Neuron (in vitro differentiated cells): ENCODE measurements around the gene PITPNM3.
"Not testable (repeated sequence)": the region's sequence is repeated elsewhere in the genome, so short reads cannot be mapped to it uniquely, and the experiment has no call there.

Experiments
- H2AFZ ChIP-seq: one replicate; pipeline ENCODE4 v1.6.1; 2013; ENCODE audit warnings: low read depth, mild to moderate bottlenecking, inconsistent platforms, low read length, moderate library complexity
- H3K27me3 ChIP-seq: one replicate; pipeline ENCODE4 v1.6.1; 2013; ENCODE audit warnings: low read length; ENCODE audit not compliant: insufficient read depth
- H3K36me3 ChIP-seq: one replicate; pipeline ENCODE4 v1.6.1; 2013; ENCODE audit warnings: low read length; ENCODE audit not compliant: insufficient read depth
- H3K4me1 ChIP-seq: one replicate; pipeline ENCODE4 v1.6.1; 2013; ENCODE audit warnings: low read length; ENCODE audit not compliant: insufficient read depth
- H3K4me3 ChIP-seq: 2 replicates; pipeline ENCODE4 v1.5.1; 2013; ENCODE audit warnings: mild to moderate bottlenecking, low read length, moderate library complexity
- H3K9me3 ChIP-seq: one replicate; pipeline ENCODE4 v1.6.1; 2013; ENCODE audit warnings: low read length

PITPNM3 gene

GRCh38 chr17:6588165-6588564, 31.8 kb upstream of the PITPNM3 start:
- Histone ChIP-seq H3K36me3 (peaks cover 95% of the 10 kb centered on the region), H2AFZ (no peak overlapping the region), H3K4me3 (no peak overlapping the region), H3K9me3 (peaks cover 27% of the 10 kb centered on the region), H3K4me1 (no peaks in the 10 kb centered on the region), H3K27me3 (no peaks in the 10 kb centered on the region)

GRCh38 chr17:6587310-6587709, 31.0 kb upstream of the PITPNM3 start:
- Histone ChIP-seq H2AFZ (no peak overlapping the region), H3K4me3 (no peak overlapping the region), H3K4me1 (no peaks in the 10 kb centered on the region), H3K9me3 (peaks cover 34% of the 10 kb centered on the region), H3K36me3 (peaks cover 96% of the 10 kb centered on the region), H3K27me3 (no peaks in the 10 kb centered on the region)

- Histone ChIP-seq H3K36me3 (peaks cover 92% of the 10 kb centered on the region), H2AFZ (no peak overlapping the region), H3K4me1 (no peaks in the 10 kb centered on the region), H3K27me3 (no peaks in the 10 kb centered on the region), H3K9me3 (peaks cover 40% of the 10 kb centered on the region), H3K4me3 (no peak overlapping the region)
These were observed 27.1 kb upstream of the PITPNM3 start for GRCh38 chr17:6583411-6583810.

- H3K4me1 ChIP-seq: peaks cover 2% of the 10 kb centered on the region
- H3K4me3 ChIP-seq: no peak overlapping the region
- peaks cover 32% of the 10 kb centered on the region for H3K9me3 ChIP-seq
- no peaks in the 10 kb centered on the region for H3K27me3 ChIP-seq
- peaks cover 88% of the 10 kb centered on the region for H3K36me3 ChIP-seq
- H2AFZ ChIP-seq: no peak overlapping the region
These were observed 24.3 kb upstream of the PITPNM3 start for GRCh38 chr17:6580625-6581024.

GRCh38 chr17:6578491-6578890, 22.1 kb upstream of the PITPNM3 start:
- Histone ChIP-seq H3K4me3 (no peak overlapping the region), H3K27me3 (no peaks in the 10 kb centered on the region), H2AFZ (no peak overlapping the region), H3K36me3 (peaks cover 67% of the 10 kb centered on the region), H3K4me1 (peaks cover 9% of the 10 kb centered on the region), H3K9me3 (peaks cover 20% of the 10 kb centered on the region)

GRCh38 chr17:6577686-6578263, 21.4 kb upstream of the PITPNM3 start:
- Histone ChIP-seq H3K9me3 (peaks cover 14% of the 10 kb centered on the region), H3K4me3 (no peak overlapping the region), H3K36me3 (peaks cover 62% of the 10 kb centered on the region), H2AFZ (no peak overlapping the region), H3K27me3 (no peaks in the 10 kb centered on the region), H3K4me1 (peaks cover 9% of the 10 kb centered on the region)

GRCh38 chr17:6576038-6576785, 19.9 kb upstream of the PITPNM3 start:
- H3K27me3 ChIP-seq: no peaks in the 10 kb centered on the region
- H3K4me3 ChIP-seq: no peak overlapping the region
- H2AFZ ChIP-seq: no peak overlapping the region
- peaks cover 11% of the 10 kb centered on the region for H3K4me1 ChIP-seq
- peaks cover 47% of the 10 kb centered on the region for H3K36me3 ChIP-seq
- peaks cover 4% of the 10 kb centered on the region for H3K9me3 ChIP-seq

GRCh38 chr17:6575596-6575988, 19.2 kb upstream of the PITPNM3 start:
- no peaks in the 10 kb centered on the region for H3K27me3 ChIP-seq
- peaks cover 41% of the 10 kb centered on the region for H3K36me3 ChIP-seq
- peaks cover 13% of the 10 kb centered on the region for H3K4me1 ChIP-seq
- H3K9me3 ChIP-seq: peaks cover 4% of the 10 kb centered on the region
- no peak overlapping the region for H3K4me3 ChIP-seq
- H2AFZ ChIP-seq: no peak overlapping the region

GRCh38 chr17:6574687-6575595, 18.6 kb upstream of the PITPNM3 start:
- Histone ChIP-seq H2AFZ (no peak overlapping the region), H3K4me3 (no peak overlapping the region), H3K36me3 (peaks cover 39% of the 10 kb centered on the region), H3K9me3 (peaks cover 4% of the 10 kb centered on the region), H3K4me1 (peaks cover 14% of the 10 kb centered on the region), H3K27me3 (no peaks in the 10 kb centered on the region)

- H2AFZ ChIP-seq: no peak overlapping the region
- no peak overlapping the region for H3K4me3 ChIP-seq
- peaks cover 14% of the 10 kb centered on the region for H3K4me1 ChIP-seq
- peaks cover 4% of the 10 kb centered on the region for H3K9me3 ChIP-seq
- H3K27me3 ChIP-seq: no peaks in the 10 kb centered on the region
- peaks cover 32% of the 10 kb centered on the region for H3K36me3 ChIP-seq
These were observed 17.8 kb upstream of the PITPNM3 start for GRCh38 chr17:6573982-6574686.

- not testable (repeated sequence) for H3K4me3 ChIP-seq, H3K9me3 ChIP-seq, H2AFZ ChIP-seq, H3K27me3 ChIP-seq
- H3K36me3 ChIP-seq: peaks cover 26% of the 10 kb centered on the region
- H3K4me1 ChIP-seq: peaks cover 14% of the 10 kb centered on the region
These were observed 17.1 kb upstream of the PITPNM3 start for GRCh38 chr17:6573495-6573894.

- H3K4me3 ChIP-seq: no peak overlapping the region
- H3K9me3 ChIP-seq: peaks cover 4% of the 10 kb centered on the region
- H2AFZ ChIP-seq: no peak overlapping the region
- H3K36me3 ChIP-seq: peaks cover 21% of the 10 kb centered on the region
- H3K4me1 ChIP-seq: peaks cover 14% of the 10 kb centered on the region
- no peaks in the 10 kb centered on the region for H3K27me3 ChIP-seq
These were observed 16.6 kb upstream of the PITPNM3 start for GRCh38 chr17:6572972-6573370.

GRCh38 chr17:6571452-6571781, 15.1 kb upstream of the PITPNM3 start:
- no peak overlapping the region for H2AFZ ChIP-seq
- no peaks in the 10 kb centered on the region for H3K27me3 ChIP-seq
- no peak overlapping the region for H3K4me3 ChIP-seq
- H3K9me3 ChIP-seq: no peaks in the 10 kb centered on the region
- H3K36me3 ChIP-seq: peaks cover 7% of the 10 kb centered on the region
- peaks cover 16% of the 10 kb centered on the region for H3K4me1 ChIP-seq
